H1 (cell line): Measurements from ENCODE around the gene TECPR2. TPM values are rescaled to one million over a fixed set of nuclear protein-coding genes. Genes with fewer than 3 reads are reported as not detected.

ENCODE experiments used
- CTCF ChIA-PET: fragments of 300-600 bp; sonication (Branson Sonifier 250); formaldehyde crosslinking; loops from one replicate; lab custom pipeline; 2021; ENCODE audit not compliant: partially characterized antibody; lab: Charles Lee
- POLR2A ChIA-PET: fragments of 300-600 bp; sonication (Branson Sonifier 250); formaldehyde crosslinking; loops from one replicate; lab custom pipeline; 2021; ENCODE audit warnings: inconsistent platforms; ENCODE audit not compliant: partially characterized antibody; lab: Charles Lee
- DNase-seq, 2 experiments: peaks; one replicate each; pipeline versions ENCODE4 v3.0.0 to v3.0.0-alpha.2; 2010 to 2022; ENCODE audit warnings: low spot score in 2 of 2, low read depth in 1 of 2, mixed read lengths in 1 of 2
- FAIRE-seq: peaks from 2 replicates; lab custom pipeline; 2011; peaks lifted over from hg19 to GRCh38; lab: Jason Lieb, UNC
- H2AFZ ChIP-seq: 2 replicates; pipeline ENCODE4 v1.8.1; 2012; ENCODE audit warnings: low read length, inconsistent platforms
- H2AK5ac ChIP-seq: 2 replicates; pipeline ENCODE4 v1.6.1; 2013; ENCODE audit warnings: low read depth, low read length
- H2BK120ac ChIP-seq: replicated peaks from 2 replicates; pipeline ENCODE3; 2013; ENCODE audit warnings: low read depth, low read length, inconsistent platforms
- H2BK12ac ChIP-seq: 2 replicates; pipeline ENCODE4 v1.6.1; 2013; ENCODE audit warnings: low read depth, low read length
- H2BK15ac ChIP-seq: 2 replicates; pipeline ENCODE4 v1.6.1; 2013; ENCODE audit warnings: low read length
- H2BK20ac ChIP-seq: 2 replicates; pipeline ENCODE4 v1.6.1; 2013; ENCODE audit warnings: low read length
- H2BK5ac ChIP-seq: 2 replicates; pipeline ENCODE4 v1.6.1; 2013; ENCODE audit warnings: low read depth, low read length
- H3K14ac ChIP-seq: 2 replicates; pipeline ENCODE4 v1.6.1; 2013; ENCODE audit warnings: inconsistent platforms; ENCODE audit not compliant: insufficient read length
- H3K18ac ChIP-seq: 2 replicates; pipeline ENCODE4 v1.6.1; 2013; ENCODE audit warnings: low read length; ENCODE audit errors: extremely low read depth
- H3K23ac ChIP-seq: 2 replicates; pipeline ENCODE4 v1.6.1; 2013; ENCODE audit warnings: inconsistent platforms; ENCODE audit not compliant: insufficient read length
- H3K23me2 ChIP-seq: 2 replicates; pipeline ENCODE4 v1.6.1; 2013; ENCODE audit warnings: low read depth, low read length
- H3K27ac ChIP-seq: 2 replicates; pipeline ENCODE4 v1.6.1; 2011; ENCODE audit warnings: low read depth, low read length, inconsistent platforms
- H3K27me3 ChIP-seq, 4 experiments: replicated peaks in 1 of 4; 1 replicate in 1 of 4; 2 replicates in 3 of 4; pipeline versions ENCODE4 v1.6.1 to v1.8.1; 2011 to 2013; ENCODE audit warnings: low read length in 3 of 4, mild to moderate bottlenecking in 3 of 4, inconsistent platforms in 2 of 4, mixed read lengths in 2 of 4, moderate library complexity in 1 of 4; ENCODE audit not compliant: control insufficient read depth in 3 of 4, insufficient read depth in 3 of 4; ENCODE audit errors: extremely low read depth in 1 of 4
- H3K36me3 ChIP-seq, 4 experiments: 2 replicates each; pipeline versions ENCODE4 v1.6.1 to v1.8.1; 2011 to 2013; ENCODE audit warnings: mild to moderate bottlenecking in 4 of 4, low read length in 3 of 4, moderate library complexity in 2 of 4, control low read depth in 1 of 4, inconsistent platforms in 1 of 4; ENCODE audit not compliant: insufficient read depth in 4 of 4, control insufficient read depth in 2 of 4
- H3K4ac ChIP-seq: replicated peaks from 2 replicates; pipeline ENCODE3; 2013; ENCODE audit warnings: low read length, low read depth, mixed read lengths, inconsistent platforms; ENCODE audit not compliant: insufficient read length
- H3K4me1 ChIP-seq, 4 experiments: replicated peaks in 1 of 4; 1 replicate in 1 of 4; 2 replicates in 3 of 4; pipeline versions ENCODE4 v1.6.1 to v1.8.1; 2011 to 2013; ENCODE audit warnings: low read length in 3 of 4, inconsistent platforms in 2 of 4, mixed read lengths in 1 of 4; ENCODE audit not compliant: insufficient read depth in 4 of 4, control insufficient read depth in 3 of 4
- H3K4me2 ChIP-seq, 2 experiments: 2 replicates each; pipeline versions ENCODE4 v1.6.1 to v1.8.1; 2011 to 2013; ENCODE audit warnings: low read depth in 2 of 2, low read length in 2 of 2, control low read depth in 1 of 2, inconsistent platforms in 1 of 2, mild to moderate bottlenecking in 1 of 2; ENCODE audit not compliant: insufficient read depth in 1 of 2
- H3K4me3 ChIP-seq, 4 experiments: fragments of 200-600, 300-600 bp in 1 of 4; sonication (generic), shearing (Covaris generic), sonication (Bioruptor Twin) in 1 of 4; 2 replicates each; pipeline versions ENCODE4 v1.5.1 to v1.8.1; 2011 to 2016; ENCODE audit warnings: low read length in 4 of 4, low read depth in 3 of 4, control low read depth in 2 of 4, inconsistent platforms in 2 of 4, mild to moderate bottlenecking in 2 of 4, mixed read lengths in 1 of 4, moderate library complexity in 1 of 4; ENCODE audit not compliant: insufficient read depth in 2 of 4; ENCODE audit errors: extremely low read depth in 1 of 4
- H3K56ac ChIP-seq: replicated peaks from 2 replicates; pipeline ENCODE3; 2013; ENCODE audit warnings: low read depth, mild to moderate bottlenecking, mixed read lengths, low read length, inconsistent platforms; ENCODE audit not compliant: insufficient read length
- H3K79me1 ChIP-seq: 2 replicates; pipeline ENCODE4 v1.6.1; 2013; ENCODE audit warnings: low read depth, low read length, control low read depth
- H3K79me2 ChIP-seq, 2 experiments: 2 replicates each; pipeline versions ENCODE4 v1.6.1 to v1.8.1; 2012 to 2013; ENCODE audit warnings: low read length in 2 of 2, mild to moderate bottlenecking in 2 of 2, inconsistent platforms in 1 of 2; ENCODE audit not compliant: insufficient read depth in 2 of 2, control insufficient read depth in 1 of 2
- H3K9ac ChIP-seq, 4 experiments: replicated peaks in 1 of 4; 1 replicate in 1 of 4; 2 replicates in 3 of 4; pipeline versions ENCODE4 v1.6.1 to v1.8.1; 2011 to 2013; ENCODE audit warnings: low read depth in 3 of 4, low read length in 3 of 4, control low read depth in 2 of 4, mild to moderate bottlenecking in 2 of 4, moderate library complexity in 2 of 4, inconsistent platforms in 1 of 4; ENCODE audit errors: extremely low read depth in 1 of 4
- H3K9me3 ChIP-seq, 2 experiments: 2 replicates each; pipeline versions ENCODE4 v1.6.1 to v1.8.1; 2012 to 2013; ENCODE audit warnings: mild to moderate bottlenecking in 2 of 2, moderate library complexity in 2 of 2, control low read depth in 1 of 2, inconsistent platforms in 1 of 2, low read depth in 1 of 2, low read length in 1 of 2, mixed read lengths in 1 of 2; ENCODE audit not compliant: insufficient read depth in 2 of 2
- H4K20me1 ChIP-seq, 2 experiments: replicated peaks in 1 of 2; 2 replicates each; pipeline versions ENCODE3 to v1.8.1; 2011 to 2013; ENCODE audit warnings: inconsistent platforms in 2 of 2, low read length in 2 of 2, mild to moderate bottlenecking in 1 of 2; ENCODE audit not compliant: insufficient read depth in 2 of 2, control insufficient read depth in 1 of 2
- H4K5ac ChIP-seq: 2 replicates; pipeline ENCODE4 v1.6.1; 2013; ENCODE audit warnings: low read length, low read depth, mixed read lengths, inconsistent platforms; ENCODE audit not compliant: insufficient read length
- H4K8ac ChIP-seq: 2 replicates; pipeline ENCODE4 v1.8.0; 2013; ENCODE audit warnings: mild to moderate bottlenecking, moderate library complexity, low read length, inconsistent platforms; ENCODE audit not compliant: insufficient read depth; ENCODE audit errors: extremely low read depth
- H4K91ac ChIP-seq: replicated peaks from 2 replicates; pipeline ENCODE3; 2013; ENCODE audit warnings: low read length, mixed read lengths, inconsistent platforms; ENCODE audit not compliant: insufficient read length
- RXRA ChIP-seq: IDR thresholded peaks from 2 replicates; pipeline ENCODE4 v1.6.1; 2011; ENCODE audit warnings: low read depth, mild to moderate bottlenecking, low read length, moderate library complexity; ENCODE audit not compliant: insufficient read depth
- WGBS, 2 experiments: shearing (Covaris generic) in 1 of 2; methylation state at CpG; one replicate each; pipeline versions ENCODE4 v1.1.6 to v1.1.7; 2013 to 2015; ENCODE audit warnings: low lambda C conversion rate in 2 of 2, mixed read lengths in 2 of 2, inconsistent platforms in 1 of 2, low coverage in 1 of 2, missing lambda C conversion rate in 1 of 2; ENCODE audit not compliant: insufficient replicate concordance in 2 of 2, insufficient coverage in 1 of 2, insufficient read length in 1 of 2; ENCODE audit errors: extremely low coverage in 1 of 2, missing lambda C conversion rate in 1 of 2; 5-methylcytosine and 5-hydroxymethylcytosine counted together
- polyA plus RNA-seq, 7 experiments: library from polyadenylated mRNA; depleted of rRNA in 3 of 7; stranded (reverse) in 5 of 7; unstranded in 2 of 7; fragments of >200 nt in 5 of 7; fragments of 200-250 nt in 2 of 7; gene quantifications; 1 replicate in 5 of 7; 2 replicates in 1 of 7; 4 replicates in 1 of 7; pipeline versions ENCODE4 v1.2.1 to v1.2.3, GENCODE V29; 2011 to 2013; ENCODE audit warnings: missing spikeins in 2 of 7, mixed read lengths in 2 of 7
- total RNA-seq: library from RNA; stranded (reverse); fragmentation: NEBNext Ultra II Directional; extraction: Animal tissue kit (Norgen Biotek cat#: 25700); gene quantifications from 2 replicates; pipeline ENCODE4 v1.2.1, GENCODE V29; 2021
- TF ChIP-seq, protein P1 (sequence below): IDR thresholded peaks from 2 replicates; pipeline ENCODE4 v1.6.1; 2012; ENCODE audit warnings: inconsistent platforms

The TECPR2 gene
- total and polyA plus RNA-seq, 2 of the 8 experiments (the other 6 are each of a cell fraction or from before 2014, with no cell fraction given) = 6.8 to 19.4 TPM

DNA sequence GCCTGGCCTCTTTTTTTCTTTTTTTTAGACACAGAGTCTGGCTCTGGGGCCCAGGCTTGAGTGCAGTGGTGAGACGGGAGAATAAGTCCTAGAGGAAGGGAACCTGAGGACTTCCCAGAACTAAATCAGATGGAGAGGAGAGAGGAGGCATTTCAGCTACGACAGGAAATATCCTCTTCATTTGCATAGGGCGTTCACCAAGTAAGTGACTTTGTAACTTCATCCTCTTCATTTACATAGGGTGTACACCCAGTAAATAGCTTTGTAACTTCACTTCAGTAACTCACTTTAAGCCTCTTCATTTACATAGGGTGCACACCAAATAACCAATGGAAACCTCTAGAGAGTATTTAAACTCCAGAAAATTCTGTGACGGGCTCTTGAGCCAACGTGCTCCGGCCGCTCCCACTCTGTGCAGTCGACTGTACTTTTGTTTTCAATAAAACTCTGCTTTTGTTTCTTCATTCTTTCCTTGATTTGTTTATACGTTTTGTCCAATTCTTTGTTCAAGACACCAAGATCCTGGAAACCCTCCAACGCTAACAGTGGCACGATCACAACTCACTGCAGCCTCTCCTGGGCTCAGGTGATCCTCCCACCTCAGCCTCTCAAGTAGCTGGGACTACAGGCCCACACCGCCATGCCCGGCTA, 168.2 kb downstream of the TECPR2 start:
- WGBS, 2 experiments = 90% methylated on average over 13 of the region's 13 CpGs; no CpG with 5 or more reads in 1 of the 2 experiments
- Histone ChIP-seq H3K18ac (no peak overlapping the region), H3K56ac (no peak overlapping the region), H2BK120ac (no peak overlapping the region), H4K5ac (no peak overlapping the region), H3K79me1 (no peaks in the 10 kb centered on the region), H3K23me2 (no peaks in the 10 kb centered on the region), H4K8ac (no peak overlapping the region), H2BK15ac (no peak overlapping the region), H2AK5ac (no peak overlapping the region), H3K36me3 (no peaks in the 10 kb centered on the region), H3K27ac (no peak overlapping the region), H3K4me1 (peaks cover 0 to under 1% (median 0%) of the 10 kb centered on the region in 4 experiments; a peak in 1 of 7 replicates), H3K4me2 (no peak overlapping the region), H4K20me1 (no peaks in the 10 kb centered on the region), H4K91ac (no peak overlapping the region), H2BK12ac (no peak overlapping the region), H3K79me2 (no peaks in the 10 kb centered on the region), H3K9ac (no peak overlapping the region), H3K27me3 (no peaks in the 10 kb centered on the region), H2BK20ac (no peak overlapping the region), H2AFZ (no peak overlapping the region), H3K14ac (no peak overlapping the region), H3K4me3 (no peak overlapping the region), H2BK5ac (no peak overlapping the region), H3K23ac (no peak overlapping the region), H3K9me3 (no peaks in the 10 kb centered on the region), H3K4ac (no peak overlapping the region)
- no peak for FAIRE-seq
- ChIA-PET POLR2A (interaction anchor here (1.1 kb wide), 1 partner anchor 30 kb away, joined by 3 read pairs; no protein-coding TSS in a partner anchor), CTCF (interaction anchor here (1.5 to 2.4 kb wide), 2 partner anchors 16 to 64 kb away, joined by 5 to 6 read pairs; no protein-coding TSS in a partner anchor)
- DNase-seq = no peak
- TF ChIP-seq RXRA = no peak
- TF ChIP-seq, protein P1, sequence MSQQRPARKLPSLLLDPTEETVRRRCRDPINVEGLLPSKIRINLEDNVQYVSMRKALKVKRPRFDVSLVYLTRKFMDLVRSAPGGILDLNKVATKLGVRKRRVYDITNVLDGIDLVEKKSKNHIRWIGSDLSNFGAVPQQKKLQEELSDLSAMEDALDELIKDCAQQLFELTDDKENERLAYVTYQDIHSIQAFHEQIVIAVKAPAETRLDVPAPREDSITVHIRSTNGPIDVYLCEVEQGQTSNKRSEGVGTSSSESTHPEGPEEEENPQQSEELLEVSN = no peak
